Neural progenitor cell (in vitro differentiated cells): ENCODE results near the gene SASH3. TPM values are rescaled to one million over a fixed set of nuclear protein-coding genes. Genes with fewer than 3 reads are reported as not detected.

Experiments
- DNase-seq: peaks from one replicate; pipeline ENCODE4 v3.0.0-alpha.2; 2016; ENCODE audit warnings: low spot score
- H2AFZ ChIP-seq: fragments of 200-600 bp; sonication (generic); replicated peaks from 2 replicates; pipeline ENCODE4 v1.6.1; 2016; ENCODE audit warnings: antibody characterized with exemption
- H3F3A ChIP-seq: fragments of 200-600 bp; sonication (generic); 2 replicates; pipeline ENCODE4 v1.6.1; 2016; ENCODE audit warnings: antibody characterized with exemption, low read depth
- H3K27ac ChIP-seq: fragments of 200-600 bp; sonication (generic); 2 replicates; pipeline ENCODE4 v1.5.1; 2016; ENCODE audit warnings: mild to moderate bottlenecking
- H3K27me3 ChIP-seq: fragments of 200-600 bp; sonication (generic); 2 replicates; pipeline ENCODE4 v1.6.1; 2016; ENCODE audit warnings: mild to moderate bottlenecking, moderate library complexity
- H3K36me3 ChIP-seq: fragments of 200-600 bp; sonication (generic); 2 replicates; pipeline ENCODE4 v1.5.1; 2016
- H3K4me1 ChIP-seq: fragments of 200-600 bp; sonication (generic); 2 replicates; pipeline ENCODE4 v1.6.1; 2016; ENCODE audit warnings: mixed run types
- H3K4me2 ChIP-seq: fragments of 200-600 bp; sonication (generic); 2 replicates; pipeline ENCODE4 v1.6.1; 2016
- H3K4me3 ChIP-seq: fragments of 200-600 bp; sonication (generic); 2 replicates; pipeline ENCODE4 v1.5.1; 2016
- H3K79me2 ChIP-seq: fragments of 200-600 bp; sonication (generic); 2 replicates; pipeline ENCODE4 v1.6.1; 2016; ENCODE audit warnings: low read depth
- H3K9ac ChIP-seq: fragments of 200-600 bp; sonication (generic); 2 replicates; pipeline ENCODE4 v1.6.1; 2016
- H3K9me3 ChIP-seq: fragments of 200-600 bp; sonication (generic); 2 replicates; pipeline ENCODE4 v1.5.1; 2016; ENCODE audit warnings: low read depth
- H4K20me1 ChIP-seq: fragments of 200-600 bp; sonication (generic); 2 replicates; pipeline ENCODE4 v1.6.1; 2016; ENCODE audit warnings: low read depth
- H3K27ac Mint-ChIP-seq: 3 replicates; pipeline ENCODE4 v1.8.0; 2021; ENCODE audit warnings: mixed read lengths
- H3K27me3 Mint-ChIP-seq: 2 replicates; pipeline ENCODE4 v1.8.0; 2022; ENCODE audit warnings: low read depth, mild to moderate bottlenecking, inconsistent platforms, moderate library complexity, mixed read lengths; ENCODE audit not compliant: insufficient read depth
- H3K36me3 Mint-ChIP-seq: 3 replicates; pipeline ENCODE4 v1.8.0; 2021; ENCODE audit warnings: mixed read lengths
- H3K4me1 Mint-ChIP-seq: 3 replicates; pipeline ENCODE4 v1.8.0; 2021; ENCODE audit warnings: mixed read lengths
- H3K4me3 Mint-ChIP-seq: 3 replicates; pipeline ENCODE4 v1.8.0; 2021; ENCODE audit warnings: mild to moderate bottlenecking, moderate library complexity, mixed read lengths
- H3K9me3 Mint-ChIP-seq: 3 replicates; pipeline ENCODE4 v1.8.0; 2020; ENCODE audit warnings: mixed read lengths
- EZH2 ChIP-seq: fragments of 200-600 bp; sonication (generic); IDR thresholded peaks from 2 replicates; pipeline ENCODE4 v1.6.1; 2017; ENCODE audit warnings: antibody characterized with exemption, mild to moderate bottlenecking, moderate library complexity
- EZH2phosphoT487 ChIP-seq: fragments of 200-600 bp; sonication (generic); IDR thresholded peaks from 2 replicates; pipeline ENCODE4 v1.6.1; 2017; ENCODE audit warnings: antibody characterized with exemption
- total RNA-seq: library from RNA; depleted of rRNA; stranded (reverse); fragments of >200 nt; gene quantifications from 2 replicates; pipeline ENCODE4 v1.2.3, GENCODE V29; 2015; ENCODE audit warnings: low replicate concordance
- TF ChIP-seq, protein P1 (sequence below): fragments of 200-600 bp; sonication (generic); IDR thresholded peaks from 2 replicates; pipeline ENCODE4 v1.5.1; 2017; ENCODE audit warnings: antibody characterized with exemption, mild to moderate bottlenecking

The SASH3 gene
- total RNA-seq, 1 donor from 2014 or later: not detected

DNA sequence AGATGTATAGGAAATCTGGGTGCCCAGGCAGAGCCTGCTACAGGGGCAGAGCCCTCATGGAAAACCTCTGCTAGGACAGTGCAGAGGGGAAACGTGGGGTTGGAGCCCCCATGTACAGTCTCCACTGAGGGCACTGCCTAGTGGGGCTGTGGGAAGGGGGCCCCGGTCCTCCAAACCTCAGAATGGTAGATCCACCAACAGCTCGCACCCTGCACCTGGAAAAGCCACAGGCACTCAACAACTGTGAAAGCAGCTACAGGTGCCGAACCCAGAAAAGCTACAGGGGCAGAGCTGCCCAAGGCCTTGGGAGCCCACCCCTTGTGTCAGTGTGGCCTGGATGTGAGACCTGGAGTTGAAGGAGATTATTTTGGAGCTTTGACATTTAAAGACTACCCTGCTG is 46.4 kb upstream of the SASH3 start:
- no peaks in the 10 kb centered on the region for H4K20me1 ChIP-seq

DNA sequence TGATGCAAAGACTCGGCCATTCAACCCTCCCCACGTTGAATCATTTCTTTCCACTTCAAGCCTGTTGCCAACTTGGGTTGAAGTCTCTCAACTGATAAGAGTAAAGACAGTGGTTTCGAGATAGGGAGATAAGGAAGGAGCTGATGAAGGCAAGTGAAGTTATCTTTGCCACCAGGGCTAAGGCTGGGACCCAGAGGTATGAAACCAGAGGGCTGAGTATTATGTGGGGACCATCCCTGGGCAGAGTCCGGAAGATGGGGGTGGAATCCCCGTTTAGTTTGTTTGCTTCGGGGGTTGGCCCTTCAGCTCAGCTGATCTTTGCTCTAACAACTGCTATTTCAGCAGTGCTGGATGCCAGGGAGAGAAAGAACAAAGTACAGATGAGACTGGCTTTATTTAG is 43.3 kb upstream of the SASH3 start:
- Histone ChIP-seq H3K36me3 (no peaks in the 10 kb centered on the region), H2AFZ (no peak overlapping the region), H3K4me1 (peaks cover 8% of the 10 kb centered on the region), H3K9me3 (no peaks in the 10 kb centered on the region), H3K4me2 (no peak overlapping the region), H3F3A (peaks cover 4% of the 10 kb centered on the region), H3K4me3 (no peak overlapping the region), H3K79me2 (no peaks in the 10 kb centered on the region), H4K20me1 (no peaks in the 10 kb centered on the region), H3K27ac (no peak overlapping the region), H3K27me3 (no peaks in the 10 kb centered on the region), H3K9ac (no peak overlapping the region)
- H3K4me1 Mint-ChIP-seq: peaks cover 30% of the 10 kb centered on the region
- H3K27ac Mint-ChIP-seq: no peak overlapping the region
- TF ChIP-seq, protein P1, sequence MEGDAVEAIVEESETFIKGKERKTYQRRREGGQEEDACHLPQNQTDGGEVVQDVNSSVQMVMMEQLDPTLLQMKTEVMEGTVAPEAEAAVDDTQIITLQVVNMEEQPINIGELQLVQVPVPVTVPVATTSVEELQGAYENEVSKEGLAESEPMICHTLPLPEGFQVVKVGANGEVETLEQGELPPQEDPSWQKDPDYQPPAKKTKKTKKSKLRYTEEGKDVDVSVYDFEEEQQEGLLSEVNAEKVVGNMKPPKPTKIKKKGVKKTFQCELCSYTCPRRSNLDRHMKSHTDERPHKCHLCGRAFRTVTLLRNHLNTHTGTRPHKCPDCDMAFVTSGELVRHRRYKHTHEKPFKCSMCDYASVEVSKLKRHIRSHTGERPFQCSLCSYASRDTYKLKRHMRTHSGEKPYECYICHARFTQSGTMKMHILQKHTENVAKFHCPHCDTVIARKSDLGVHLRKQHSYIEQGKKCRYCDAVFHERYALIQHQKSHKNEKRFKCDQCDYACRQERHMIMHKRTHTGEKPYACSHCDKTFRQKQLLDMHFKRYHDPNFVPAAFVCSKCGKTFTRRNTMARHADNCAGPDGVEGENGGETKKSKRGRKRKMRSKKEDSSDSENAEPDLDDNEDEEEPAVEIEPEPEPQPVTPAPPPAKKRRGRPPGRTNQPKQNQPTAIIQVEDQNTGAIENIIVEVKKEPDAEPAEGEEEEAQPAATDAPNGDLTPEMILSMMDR: no peak
- TF ChIP-seq EZH2phosphoT487 (no peak), EZH2 (no peak)
- no peak for DNase-seq
- H3K4me3 Mint-ChIP-seq: no peak overlapping the region
- H3K36me3 Mint-ChIP-seq: no peaks in the 10 kb centered on the region
- peaks cover 16% of the 10 kb centered on the region for H3K27me3 Mint-ChIP-seq
- peaks cover under 1% of the 10 kb centered on the region for H3K9me3 Mint-ChIP-seq

More for the DNA sequence above, 46.4 kb upstream of the SASH3 start:
- H3F3A ChIP-seq: no peaks in the 10 kb centered on the region
- no peaks in the 10 kb centered on the region for H3K79me2 ChIP-seq
- H3K27ac ChIP-seq: no peak overlapping the region
- no peaks in the 10 kb centered on the region for H3K27me3 ChIP-seq
- Mint-ChIP-seq H3K36me3 (no peaks in the 10 kb centered on the region), H3K9me3 (peaks cover 2% of the 10 kb centered on the region), H3K4me3 (no peak overlapping the region), H3K27ac (no peak overlapping the region), H3K27me3 (peaks cover 10% of the 10 kb centered on the region), H3K4me1 (peaks cover 6% of the 10 kb centered on the region)
- H3K9ac ChIP-seq: no peak overlapping the region
- no peaks in the 10 kb centered on the region for H3K36me3 ChIP-seq
- no peak overlapping the region for H3K4me2 ChIP-seq
- no peak for DNase-seq
- H3K9me3 ChIP-seq: no peaks in the 10 kb centered on the region
- no peaks in the 10 kb centered on the region for H3K4me1 ChIP-seq
- H2AFZ ChIP-seq: no peak overlapping the region
- TF ChIP-seq EZH2phosphoT487: no peak
- no peak for TF ChIP-seq EZH2
- TF ChIP-seq, protein P1: no peak
- no peak overlapping the region for H3K4me3 ChIP-seq

DNA sequence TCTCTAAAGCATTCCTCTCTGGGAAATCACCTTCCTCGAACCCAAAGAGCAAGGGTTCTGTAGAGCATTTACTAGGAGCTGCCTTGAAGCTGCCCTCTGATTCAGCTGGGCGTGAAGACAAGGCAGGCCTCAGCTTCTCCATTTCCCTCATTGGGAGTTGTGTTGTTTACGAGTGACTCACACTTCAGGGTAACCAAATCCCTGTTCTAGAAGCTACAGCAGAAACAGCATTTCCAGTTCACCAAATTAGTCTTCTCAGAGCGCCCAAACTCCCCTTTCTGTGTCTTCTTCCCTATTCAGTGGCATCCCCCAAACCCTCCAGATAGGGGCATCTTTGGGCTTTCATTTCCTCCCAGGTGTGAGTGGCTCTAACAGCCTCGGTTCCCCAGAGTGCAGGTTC is 41.8 kb upstream of the SASH3 start:
- Histone ChIP-seq H3K27ac (no peak overlapping the region), H3K9me3 (no peaks in the 10 kb centered on the region), H2AFZ (no peak overlapping the region), H3K79me2 (no peaks in the 10 kb centered on the region), H4K20me1 (no peaks in the 10 kb centered on the region), H3K9ac (no peak overlapping the region), H3K4me1 (peaks cover 12% of the 10 kb centered on the region), H3F3A (peaks cover 7% of the 10 kb centered on the region), H3K4me3 (no peak overlapping the region), H3K36me3 (no peaks in the 10 kb centered on the region), H3K27me3 (no peaks in the 10 kb centered on the region), H3K4me2 (no peak overlapping the region)
- TF ChIP-seq EZH2phosphoT487 (no peak), EZH2 (no peak)
- TF ChIP-seq, protein P1: no peak
- H3K9me3 Mint-ChIP-seq: no peaks in the 10 kb centered on the region
- peaks cover 42% of the 10 kb centered on the region for H3K4me1 Mint-ChIP-seq
- H3K4me3 Mint-ChIP-seq: peak overlapping the region; percentile 57
- H3K27me3 Mint-ChIP-seq: peaks cover 21% of the 10 kb centered on the region
- H3K27ac Mint-ChIP-seq: peak overlapping the region; percentile 65
- H3K36me3 Mint-ChIP-seq: no peaks in the 10 kb centered on the region
- no peak for DNase-seq
